HG03439 (cell line): Measurements from ENCODE around the gene MTF2.
"Not testable (repeated sequence)": the region's sequence is repeated elsewhere in the genome, so short reads cannot be mapped to it uniquely, and the experiment has no call there.

Experiments used
- ATAC-seq: cut with Tn5 transposase; IDR thresholded peaks from one replicate; pipeline ENCODE4 v1.9.1; 2021; ENCODE audit warnings: mild to moderate bottlenecking, moderate library complexity; ENCODE audit not compliant: unreplicated experiment

The MTF2 gene

GRCh38 chr1:93137604-93138292, 58.7 kb downstream of the MTF2 start:
- ATAC-seq, result no peak

GRCh38 chr1:93140106-93140505, 61.0 kb downstream of the MTF2 start:
- no peak for ATAC-seq

GRCh38 chr1:93142161-93142560, 63.1 kb downstream of the MTF2 start:
- no peak for ATAC-seq

DNA sequence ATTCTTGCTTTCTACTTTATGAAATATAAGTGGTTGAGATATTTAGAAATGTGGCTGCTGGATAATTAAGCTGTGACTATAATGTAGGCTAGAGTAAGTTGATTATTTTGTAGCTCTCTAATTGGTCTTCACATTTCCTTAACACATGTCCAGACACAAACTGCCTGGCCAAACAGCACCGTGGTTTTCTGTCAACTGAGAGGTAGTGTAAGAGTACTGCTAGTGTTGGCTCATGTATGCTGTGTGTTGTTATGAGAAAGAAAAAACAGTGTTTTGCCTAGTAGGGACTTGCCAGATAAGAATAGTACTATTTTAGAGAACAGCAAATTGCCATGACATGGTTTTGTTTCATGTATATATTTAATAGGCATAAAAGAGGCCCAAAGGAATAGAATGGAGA, 64.1 kb downstream of the MTF2 start:
- ATAC-seq, result no peak

- no peak for ATAC-seq
These were observed 64.7 kb downstream of the MTF2 start for GRCh38 chr1:93143769-93144168.

DNA sequence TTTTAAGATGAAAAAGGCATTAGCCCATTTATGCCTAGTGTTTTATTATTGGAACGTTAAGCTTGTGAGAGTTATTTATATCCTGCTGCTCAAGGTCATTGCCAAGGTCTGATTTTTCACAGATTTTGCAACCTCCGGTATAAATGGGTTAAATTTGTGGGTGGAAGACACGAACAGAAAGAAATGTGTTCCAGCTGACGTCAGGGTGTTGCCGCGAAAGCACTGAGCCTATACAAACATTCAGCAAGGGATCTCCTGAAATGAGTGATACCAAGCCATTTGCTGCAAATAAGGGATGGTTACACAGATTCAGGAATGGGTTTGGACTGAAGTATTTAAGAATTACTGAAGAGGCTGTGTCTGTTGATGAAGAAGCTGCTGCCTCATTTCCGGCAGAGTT, 68.9 kb downstream of the MTF2 start:
- ATAC-seq, result no peak

GRCh38 chr1:93150729-93151128, 71.6 kb downstream of the MTF2 start:
- ATAC-seq, result no peak

DNA sequence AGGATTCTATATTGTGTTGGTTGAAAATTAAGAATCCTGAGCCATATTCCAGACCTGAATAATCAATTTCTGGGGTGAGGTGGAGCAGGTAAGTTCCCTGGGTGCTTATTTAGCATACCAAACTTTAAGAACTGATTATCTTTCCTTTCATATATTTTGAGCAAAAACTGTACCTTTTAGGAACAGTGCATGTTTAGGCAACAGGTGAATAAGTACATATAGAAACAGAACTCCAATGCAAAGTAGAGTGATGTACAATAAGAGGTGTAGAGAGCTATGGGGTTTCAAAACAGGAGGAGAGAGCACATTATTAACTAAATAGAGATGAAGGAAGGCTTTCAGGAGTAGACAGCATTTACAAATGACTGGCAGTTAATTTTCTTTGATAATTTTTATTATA, 72.4 kb downstream of the MTF2 start:
- ATAC-seq, result no peak

DNA sequence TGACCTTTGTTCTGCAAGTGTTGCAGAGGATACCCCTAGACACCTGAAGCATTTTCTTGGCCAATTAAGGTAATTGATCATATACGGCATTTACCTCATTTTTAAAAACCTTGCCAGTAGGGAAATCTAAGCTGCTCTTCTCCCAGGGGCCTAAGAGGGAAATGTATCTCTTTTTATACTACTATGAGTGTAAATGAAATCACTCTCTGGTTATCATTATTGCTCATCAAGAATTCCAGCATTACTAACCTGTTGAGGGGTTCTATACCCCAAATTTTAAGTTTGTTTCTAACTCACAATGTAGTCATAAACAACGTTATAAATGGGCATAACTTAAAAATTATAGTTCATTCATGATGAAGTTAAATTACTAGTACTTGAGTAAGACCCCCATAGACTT, 73.8 kb downstream of the MTF2 start:
- no peak for ATAC-seq

GRCh38 chr1:93154898-93155297, 75.8 kb downstream of the MTF2 start:
- ATAC-seq, result no peak

DNA sequence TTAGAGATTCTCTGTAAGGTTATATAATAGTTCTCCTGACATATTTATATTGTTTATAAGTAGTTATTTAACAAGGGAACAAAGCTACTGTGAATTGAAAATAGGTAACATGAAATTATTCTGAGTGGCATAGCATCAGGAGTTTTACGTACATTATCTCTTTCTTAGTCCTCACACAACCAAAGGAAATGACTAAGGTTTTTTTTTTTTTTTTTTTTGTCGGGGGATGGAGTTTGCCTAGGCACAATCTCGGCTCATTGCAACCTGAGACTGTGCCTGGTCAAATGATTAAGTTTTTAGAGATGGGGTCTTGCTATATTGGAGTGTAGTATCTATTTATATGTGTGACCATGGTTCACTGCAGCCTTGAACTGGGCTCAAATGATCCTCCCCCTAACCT, 76.3 kb downstream of the MTF2 start:
- no peak for ATAC-seq

GRCh38 chr1:93159337-93159736, 80.3 kb downstream of the MTF2 start:
- no peak for ATAC-seq

GRCh38 chr1:93163314-93163713, 84.2 kb downstream of the MTF2 start:
- ATAC-seq, result not testable (repeated sequence)

DNA sequence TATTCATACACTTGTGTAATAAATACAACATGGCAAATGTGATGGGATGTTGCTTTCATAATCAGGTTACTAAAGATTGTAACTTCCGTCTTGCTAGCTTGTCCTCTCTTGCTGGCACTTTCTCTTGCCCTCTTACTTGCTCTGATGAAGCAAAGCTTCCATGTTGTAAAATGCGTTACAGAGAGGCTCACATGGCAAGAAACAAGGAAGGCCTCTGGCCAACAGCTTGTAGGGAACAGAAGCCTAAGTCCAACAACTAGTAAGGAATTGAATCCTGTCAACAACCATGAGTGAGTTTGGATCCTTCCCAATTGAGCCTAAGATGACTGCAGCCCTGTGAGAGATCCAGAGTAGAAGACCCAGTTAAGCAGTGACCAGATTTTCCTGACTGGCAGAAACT, 85.7 kb downstream of the MTF2 start:
- ATAC-seq, result no peak

GRCh38 chr1:93165895-93166294, 86.8 kb downstream of the MTF2 start:
- ATAC-seq, result not testable (repeated sequence)

DNA sequence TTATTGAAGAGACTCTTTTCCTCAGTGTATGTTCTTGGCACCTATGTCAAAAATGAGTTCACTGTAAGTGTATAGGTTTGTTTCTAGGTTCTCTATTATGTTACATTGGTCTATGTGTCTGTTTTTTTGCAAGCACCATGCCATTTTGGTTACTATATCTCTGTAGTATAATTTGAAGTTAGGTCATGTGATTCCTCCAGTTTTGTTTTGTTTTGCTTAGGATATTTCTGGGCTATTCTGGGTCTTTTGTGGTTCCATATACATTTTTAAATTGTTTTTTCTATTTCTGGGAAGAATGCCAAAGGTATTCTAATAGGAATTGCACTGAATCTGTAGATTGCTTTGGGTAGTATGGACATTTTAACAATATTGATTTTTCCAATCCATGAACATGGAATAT, 87.9 kb downstream of the MTF2 start:
- no peak for ATAC-seq

GRCh38 chr1:93170141-93170678, 91.1 kb downstream of the MTF2 start:
- not testable (repeated sequence) for ATAC-seq

GRCh38 chr1:93171549-93172034, 92.5 kb downstream of the MTF2 start:
- no peak for ATAC-seq

DNA sequence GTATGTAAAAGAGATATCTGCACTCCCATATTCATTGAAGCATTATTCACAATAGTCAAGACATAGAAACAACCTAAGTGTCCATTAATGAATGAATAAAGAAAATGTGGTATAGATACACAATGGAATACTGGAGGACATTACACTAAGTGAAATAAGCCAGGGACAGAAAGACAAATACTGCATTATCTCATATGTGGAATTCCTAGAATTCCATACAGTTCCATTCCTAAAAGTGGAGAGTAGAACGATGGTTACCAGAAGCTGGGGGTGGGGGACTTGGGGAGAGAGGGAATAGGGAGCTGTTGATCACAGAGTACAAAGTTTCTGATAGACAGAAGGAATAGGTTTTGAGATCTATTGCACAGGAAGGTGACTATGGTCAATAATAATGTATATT, 93.7 kb downstream of the MTF2 start:
- no peak for ATAC-seq

GRCh38 chr1:93174638-93175037, 95.6 kb downstream of the MTF2 start:
- ATAC-seq, result not testable (repeated sequence)

GRCh38 chr1:93177991-93178390, 98.9 kb downstream of the MTF2 start:
- no peak for ATAC-seq

DNA sequence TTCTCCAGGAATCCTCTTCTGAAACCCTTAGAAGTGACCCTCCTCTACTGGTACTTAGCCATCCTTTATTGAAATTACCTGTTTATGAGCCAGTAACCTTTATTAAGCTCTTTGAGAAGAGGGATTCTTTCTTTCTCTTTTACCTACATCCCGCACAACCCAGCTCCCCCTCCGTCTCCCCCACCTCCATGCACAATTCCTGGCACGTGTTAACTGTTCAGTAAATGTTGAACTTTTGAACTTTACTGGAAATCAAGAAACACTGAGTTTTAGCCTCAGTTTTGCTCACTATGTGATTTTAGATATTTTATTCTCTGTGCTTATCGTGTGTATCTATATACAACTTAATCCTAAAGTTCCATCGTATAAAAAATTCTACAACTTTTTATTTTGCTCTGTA, 99.3 kb downstream of the MTF2 start:
- ATAC-seq, result no peak
